Adrenal gland (tissue), 12 donors: ENCODE data around the gene TOP2B. TPM values are rescaled to one million over a fixed set of nuclear protein-coding genes. Genes with fewer than 3 reads are reported as not detected.

ENCODE experiments used
- DNase-seq, 7 donors: peaks; one replicate each; pipeline ENCODE4 v3.0.0-alpha.2; 2019 to 2020
- H3K27ac ChIP-seq, 5 donors: fragments of 200-600 bp; sonication (generic) in 4 of 5; 1 replicate in 3 of 5; 2 replicates in 2 of 5; pipeline versions ENCODE4 v1.5.1 to v1.8.0; 2016 to 2020; ENCODE audit warnings: mild to moderate bottlenecking in 1 of 5
- H3K27me3 ChIP-seq: fragments of 200-600 bp; 2 replicates; pipeline ENCODE4 v1.8.0; 2021
- H3K36me3 ChIP-seq, 2 donors: fragments of 200-600 bp; replicated peaks in 1 of 2; 1 replicate in 1 of 2; 2 replicates in 1 of 2; pipeline versions ENCODE4 v1.5.1 to v1.8.0; 2018 to 2022
- H3K4me1 ChIP-seq, 2 donors: fragments of 200-600 bp; replicated peaks in 1 of 2; 1 replicate in 1 of 2; 2 replicates in 1 of 2; pipeline versions ENCODE4 v1.5.1 to v1.8.0; 2018 to 2021
- H3K4me3 ChIP-seq, 4 donors: fragments of 200-600 bp; sonication (generic) in 3 of 4; one replicate each; pipeline ENCODE4 v1.5.1; 2016 to 2018
- H3K9me3 ChIP-seq, 3 donors: fragments of 200-600 bp; sonication (generic) in 1 of 3; replicated peaks in 1 of 3; 1 replicate in 2 of 3; 2 replicates in 1 of 3; pipeline versions ENCODE4 v1.5.1 to v1.8.0; 2016 to 2021
- CTCF ChIP-seq, 6 experiments: fragments of 450-650 bp in 4 of 6; fragments of 200-600 bp in 2 of 6; sonication (generic) in 1 of 6; IDR thresholded peaks; 1 replicate in 5 of 6; 2 replicates in 1 of 6; pipeline versions ENCODE4 v1.5.1 to v1.8.0; 2016 to 2021; ENCODE audit warnings: antibody characterized with exemption in 6 of 6, mild to moderate bottlenecking in 2 of 6, moderate library complexity in 1 of 6
- POLR2A ChIP-seq, 2 donors: fragments of 450-650 bp; IDR thresholded peaks; one replicate each; pipeline ENCODE4 v1.6.1; 2017; ENCODE audit warnings: antibody characterized with exemption in 2 of 2, mild to moderate bottlenecking in 2 of 2, moderate library complexity in 1 of 2
- WGBS, 4 donors: extraction: QIAGEN DNeasy Blood & Tissue Kit in 2 of 4; methylation state at CpG; one replicate each; pipeline versions ENCODE4 v1.1.5 to v1.1.7; 2013 to 2017; 5-methylcytosine and 5-hydroxymethylcytosine counted together
- intact Hi-C, 2 donors: fragments of 100-400 bp; cut with DNase I; formaldehyde crosslinking; loops; one replicate each; pipeline versions ENCODE4 v1.14.1 to v1.15.0; 2022 to 2023
- polyA plus RNA-seq, 3 donors: library from polyadenylated mRNA; stranded (reverse); fragments of 200-250 nt in 2 of 3; fragments of 350-450 nt in 1 of 3; fragmentation: Illumina TruSeq in 1 of 3; extraction: RNeasy Lipid Tissue Mini Kit (QIAGEN cat#74804) in 1 of 3; gene quantifications; one replicate each; pipeline ENCODE4 v1.2.3, GENCODE V29; 2013 to 2014
- total RNA-seq, 9 donors: library from RNA; depleted of rRNA in 4 of 9; stranded (reverse); fragments of >200 nt in 4 of 9; fragments of 120-200 nt in 1 of 9; fragmentation: NEBNext Ultra II Directional in 1 of 9; extraction: Animal tissue kit (Norgen Biotek cat#: 25700) in 1 of 9; gene quantifications; one replicate each; pipeline versions ENCODE4 v1.1.0 to v1.2.4, GENCODE V29; 2013 to 2023
- donor health status: healthy with polysubstance abuse.
- donor health status: Bipolar disorder and iron deficiency.
- donor health status: DM: yes; HTN: yes; CAD: no.
- donor health status: DM: no; HTN: no; CAD: no.
- donor health status: DM: no; HTN: no; CAD: no.
- donor health status: DM: yes; HTN: yes; CAD: no.

The TOP2B gene
- total and polyA plus RNA-seq, 12 donors = 33.7 to 108 (median 73.5) TPM

- intact Hi-C loops = loop anchor here (5.0 to 10.0 kb wide), 2 partner anchors 160 to 818 kb away; no protein-coding TSS in a partner anchor
- Histone ChIP-seq H3K27ac (peak overlapping the region in 2 of 5 donors; percentile 24 to 41), H3K9me3 (no peaks in the 10 kb centered on the region), H3K36me3 (peaks cover 0 to 8% of the 10 kb centered on the region in 2 donors), H3K27me3 (no peaks in the 10 kb centered on the region), H3K4me1 (peaks cover 6 to 44% of the 10 kb centered on the region in 2 donors), H3K4me3 (no peak overlapping the region)
- DNase-seq = peak in 4 of 7 donors; percentile 31 to 56 (median 46)
- WGBS, 4 donors = 25 to 37% (median 31%) methylated on average over 3 of the region's 3 CpGs
- TF ChIP-seq POLR2A (IDR thresholded peaks at IDR 0.05) (no peak), CTCF (IDR thresholded peaks at IDR 0.05) (peak in 1 of 6 experiments; percentile 17)
Observed at GRCh38 chr3:25592510-25592968, 72.2 kb downstream of the TOP2B start.

GRCh38 chr3:25589783-25590258 lies 74.9 kb downstream of the TOP2B start:
- H3K4me1 ChIP-seq = peaks cover 6 to 24% of the 10 kb centered on the region in 2 donors
- H3K27me3 ChIP-seq = no peaks in the 10 kb centered on the region
- intact Hi-C loops = loop anchor here (5.0 to 10.0 kb wide), 2 partner anchors 158 to 815 kb away; no protein-coding TSS in a partner anchor
- H3K4me3 ChIP-seq = no peak overlapping the region
- no peaks in the 10 kb centered on the region for H3K9me3 ChIP-seq
- 73 to 79% (median 75%) methylated on average over 8 of the region's 8 CpGs for whole genome bisulfite sequencing, 4 donors
- TF ChIP-seq CTCF (IDR thresholded peaks at IDR 0.05) (no peak), POLR2A (IDR thresholded peaks at IDR 0.05) (no peak)
- no peak overlapping the region for H3K27ac ChIP-seq
- peaks cover 0 to 6% of the 10 kb centered on the region in 2 donors for H3K36me3 ChIP-seq
- no peak for DNase-seq

GRCh38 chr3:25589104-25589782 lies 75.5 kb downstream of the TOP2B start:
- Histone ChIP-seq H3K27ac (no peak overlapping the region), H3K36me3 (peaks cover 0 to 1% of the 10 kb centered on the region in 2 donors), H3K9me3 (no peaks in the 10 kb centered on the region), H3K4me1 (peaks cover 6 to 22% of the 10 kb centered on the region in 2 donors), H3K4me3 (no peak overlapping the region), H3K27me3 (no peaks in the 10 kb centered on the region)
- TF ChIP-seq POLR2A (IDR thresholded peaks at IDR 0.05) = no peak
- no peak for TF ChIP-seq CTCF (IDR thresholded peaks at IDR 0.05)
- intact Hi-C loops = no loop called here
- WGBS, 4 donors = 92 to 97% (median 94%) methylated on average over 4 of the region's 4 CpGs
- no peak for DNase-seq

GRCh38 chr3:25588441-25589103 lies 76.1 kb downstream of the TOP2B start:
- 74 to 86% (median 79%) methylated on average over 8 of the region's 8 CpGs for WGBS, 4 donors
- intact Hi-C loops = no loop called here
- H3K4me3 ChIP-seq = no peak overlapping the region
- no peak overlapping the region for H3K27ac ChIP-seq
- TF ChIP-seq POLR2A (IDR thresholded peaks at IDR 0.05) (no peak), CTCF (IDR thresholded peaks at IDR 0.05) (no peak)
- no peaks in the 10 kb centered on the region for H3K9me3 ChIP-seq
- H3K36me3 ChIP-seq = no peaks in the 10 kb centered on the region
- H3K27me3 ChIP-seq = no peaks in the 10 kb centered on the region
- peaks cover 6 to 15% of the 10 kb centered on the region in 2 donors for H3K4me1 ChIP-seq
- no peak for DNase-seq
